Superior temporal gyrus (tissue), 1 donor: ENCODE measurements around the gene PDS5B.
"Not testable (repeated sequence)": the region's sequence is repeated elsewhere in the genome, so short reads cannot be mapped to it uniquely, and the experiment has no call there.

Experiments
- DNase-seq: peaks from one replicate; pipeline ENCODE4 v3.0.0-alpha.2; 2016; ENCODE audit errors: extremely low spot score

The PDS5B gene

GRCh38 chr13:32657309-32657708 lies 71.1 kb downstream of the PDS5B start:
- no peak for DNase-seq

GRCh38 chr13:32659736-32660135 lies 73.5 kb downstream of the PDS5B start:
- no peak for DNase-seq

GRCh38 chr13:32660227-32660626 lies 74.0 kb downstream of the PDS5B start:
- no peak for DNase-seq

GRCh38 chr13:32661685-32662084 lies 75.4 kb downstream of the PDS5B start:
- no peak for DNase-seq

- no peak for DNase-seq
Measured at GRCh38 chr13:32663660-32664059, 77.4 kb downstream of the PDS5B start.

- no peak for DNase-seq
Measured at GRCh38 chr13:32666990-32667571, 80.8 kb downstream of the PDS5B start.

- DNase-seq = peak; percentile 40
Measured at GRCh38 chr13:32669030-32669646, 82.9 kb downstream of the PDS5B start.

GRCh38 chr13:32674503-32674902 lies 88.3 kb downstream of the PDS5B start:
- no peak for DNase-seq

GRCh38 chr13:32676242-32676641 lies 90.0 kb downstream of the PDS5B start:
- DNase-seq = no peak

- DNase-seq = no peak
Measured at GRCh38 chr13:32682130-32682529, 95.9 kb downstream of the PDS5B start.

GRCh38 chr13:32682740-32683139 lies 96.5 kb downstream of the PDS5B start:
- DNase-seq = no peak

- no peak for DNase-seq
Measured at GRCh38 chr13:32687275-32687674, 101.0 kb downstream of the PDS5B start.

- DNase-seq = no peak
Measured at GRCh38 chr13:32695602-32696250, 109.5 kb downstream of the PDS5B start.

- DNase-seq = no peak
Measured at GRCh38 chr13:32707471-32707870, 121.2 kb downstream of the PDS5B start.

GRCh38 chr13:32713397-32713796 lies 127.1 kb downstream of the PDS5B start:
- no peak for DNase-seq

GRCh38 chr13:32716201-32716600 lies 129.9 kb downstream of the PDS5B start:
- not testable (repeated sequence) for DNase-seq

GRCh38 chr13:32720026-32720425 lies 133.8 kb downstream of the PDS5B start:
- DNase-seq = no peak

- not testable (repeated sequence) for DNase-seq
Measured at GRCh38 chr13:32721131-32722034, 135.1 kb downstream of the PDS5B start.

GRCh38 chr13:32722340-32722739 lies 136.1 kb downstream of the PDS5B start:
- no peak for DNase-seq

GRCh38 chr13:32723987-32724386 lies 137.7 kb downstream of the PDS5B start:
- DNase-seq = no peak

GRCh38 chr13:32726374-32727037 lies 140.3 kb downstream of the PDS5B start:
- DNase-seq = no peak

GRCh38 chr13:32728327-32728726 lies 142.1 kb downstream of the PDS5B start:
- DNase-seq = no peak
